T47D (cell line): ENCODE measurements around the gene ACAN.

Experiments
- DNase-seq, 2 experiments: peaks; one replicate each; pipeline versions ENCODE4 v3.0.0 to v3.0.0-alpha.2; 2011 to 2012; ENCODE audit warnings: low read depth in 1 of 2, low spot score in 1 of 2
- JUND ChIP-seq: IDR thresholded peaks from 2 replicates; pipeline ENCODE4 v1.6.1; 2012; ENCODE audit warnings: low read depth
- in situ Hi-C: cut with HindIII; loops from 2 replicates; pipeline ENCODE4 v1.10.0; 2016; ENCODE audit warnings: low sequenced_read_pairs, low pct_unique_long_range_greater_than_20kb

ACAN gene

GRCh38 chr15:88803241-88803919, at the start of gene ACAN:
ACAN (plus strand) TSS chr15:88803436; CDS start chr15:88836207, 32,771 bp downstream.
- no peak for DNase-seq
- in situ Hi-C loops: no loop called here

GRCh38 chr15:88756521-88756920, 46.7 kb upstream of the ACAN start:
- no peak for TF ChIP-seq JUND
- DNase-seq: no peak
- in situ Hi-C loops: no loop called here

More at GRCh38 chr15:88803241-88803919, at the start of gene ACAN:
- TF ChIP-seq JUND: no peak

DNA sequence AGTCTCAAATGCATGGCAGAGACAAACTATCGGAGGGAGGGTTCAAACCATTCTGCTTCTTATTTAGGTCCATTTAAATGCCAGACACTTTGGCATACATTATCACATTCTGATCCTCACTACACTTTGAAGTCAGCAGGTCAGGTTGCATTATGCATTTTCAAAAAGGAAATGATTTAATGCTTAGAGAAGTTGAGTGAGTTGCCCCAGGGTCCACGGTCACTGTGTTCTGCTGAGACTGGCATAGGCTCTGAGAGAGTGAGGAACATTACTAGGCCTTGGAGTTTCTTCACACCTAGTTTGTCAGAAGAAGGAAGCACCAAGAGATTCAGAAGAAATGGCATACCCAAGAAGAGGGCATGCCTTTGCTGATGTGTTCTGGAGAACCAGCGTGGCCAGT, 46.3 kb upstream of the ACAN start:
- no peak for DNase-seq
- in situ Hi-C loops: no loop called here
- no peak for TF ChIP-seq JUND

GRCh38 chr15:88759872-88760271, 43.4 kb upstream of the ACAN start:
- in situ Hi-C loops: no loop called here

DNA sequence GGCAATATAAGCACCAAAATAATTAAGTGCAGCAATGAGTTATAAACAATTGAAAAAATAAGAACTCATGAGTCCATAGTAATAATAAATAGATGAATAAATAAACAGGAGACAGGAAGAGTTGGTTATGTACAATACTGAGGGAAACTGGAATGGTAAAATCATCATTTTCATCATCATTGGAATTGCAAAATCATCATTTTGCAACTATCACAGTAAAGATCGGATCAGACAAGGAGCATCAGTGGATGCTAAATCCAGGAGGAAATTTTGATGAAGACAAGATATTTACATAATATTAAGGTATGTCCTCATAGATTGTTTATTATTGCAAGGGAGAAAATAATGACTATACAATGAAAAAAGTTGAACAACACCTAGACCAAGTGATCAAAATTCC, 38.8 kb upstream of the ACAN start:
- no peak for TF ChIP-seq JUND
- in situ Hi-C loops: no loop called here
- no peak for DNase-seq

More at GRCh38 chr15:88759872-88760271, 43.4 kb upstream of the ACAN start:
- DNase-seq: no peak
- no peak for TF ChIP-seq JUND

DNA sequence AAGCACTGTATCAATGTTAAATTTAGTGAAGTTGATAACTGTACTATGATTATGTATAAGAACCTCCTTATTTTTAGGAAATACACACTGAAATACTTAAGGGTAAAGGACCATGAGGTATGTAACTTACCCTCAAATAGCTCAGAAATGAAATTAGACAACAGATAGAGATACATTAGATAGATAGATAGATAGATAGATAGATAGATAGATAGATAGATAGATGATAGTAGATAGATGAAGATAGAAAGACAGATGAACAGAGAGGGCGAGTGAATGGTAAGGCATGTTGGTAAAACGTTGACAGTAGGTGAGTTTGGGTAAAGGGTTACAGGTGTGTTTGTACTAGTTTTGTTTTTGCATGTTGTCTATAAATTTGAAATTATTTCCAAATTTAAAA, 38.0 kb upstream of the ACAN start:
- no peak for TF ChIP-seq JUND
- DNase-seq: no peak
- in situ Hi-C loops: no loop called here

DNA sequence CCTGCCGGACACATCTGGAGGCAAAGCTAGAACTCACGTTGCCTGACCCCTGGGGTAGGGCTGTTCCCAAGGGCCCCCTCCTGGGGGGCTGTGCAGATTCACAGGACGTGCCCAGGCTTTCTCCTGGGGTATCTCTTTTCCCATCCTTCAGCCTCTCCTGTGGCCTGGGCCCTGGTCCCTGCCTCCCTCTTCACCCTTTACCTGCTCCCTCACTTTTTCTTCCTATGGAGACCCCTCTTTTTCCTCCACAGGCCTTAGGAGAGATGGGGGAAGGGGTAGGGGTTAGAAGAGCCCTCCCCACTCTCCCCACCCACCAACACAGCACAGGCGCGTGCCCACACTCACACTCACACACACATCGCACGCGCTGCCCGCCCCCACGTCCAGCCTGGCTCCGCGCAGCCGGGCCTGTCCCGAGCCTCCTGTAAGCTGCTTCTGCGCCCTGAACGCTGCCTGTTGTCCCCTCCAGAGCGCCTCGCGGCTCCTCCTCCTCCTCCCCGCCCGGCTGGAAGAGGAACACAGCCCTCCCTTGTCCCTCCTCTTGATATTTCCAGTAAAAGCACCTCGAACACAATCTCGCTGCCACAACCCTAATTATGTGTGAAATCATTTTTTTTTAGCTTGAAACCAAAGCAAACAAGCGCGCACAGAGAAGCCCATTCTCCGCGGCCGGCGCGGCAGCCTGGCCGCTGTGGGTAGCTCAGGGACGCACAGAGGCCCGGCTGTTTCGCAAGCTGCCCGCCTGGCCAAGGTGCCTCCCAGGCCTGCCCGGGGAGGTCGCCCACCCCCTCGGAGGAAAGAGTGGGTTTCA, 33.9 kb upstream of the ACAN start:
- no peak for TF ChIP-seq JUND
- in situ Hi-C loops: no loop called here
- DNase-seq: no peak

DNA sequence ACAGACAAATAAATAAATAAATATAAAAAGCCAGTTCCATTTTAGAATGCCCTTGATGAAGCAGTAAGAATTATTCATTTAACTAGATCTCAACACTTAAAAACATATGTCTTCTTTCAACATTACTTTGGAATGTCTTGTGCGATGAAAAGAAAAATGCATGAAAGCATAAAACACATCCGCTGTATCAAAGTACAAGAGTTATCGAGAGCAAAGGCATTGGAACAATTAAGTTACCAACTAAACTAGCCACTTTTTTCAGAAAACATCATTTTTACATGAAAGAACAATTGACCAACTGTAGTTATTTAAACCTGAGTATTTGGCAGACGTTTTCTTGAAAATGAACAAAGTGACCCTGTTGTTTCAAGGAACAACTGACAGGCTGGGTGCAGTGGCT, 27.5 kb upstream of the ACAN start:
- DNase-seq: no peak
- TF ChIP-seq JUND: no peak
- in situ Hi-C loops: no loop called here

DNA sequence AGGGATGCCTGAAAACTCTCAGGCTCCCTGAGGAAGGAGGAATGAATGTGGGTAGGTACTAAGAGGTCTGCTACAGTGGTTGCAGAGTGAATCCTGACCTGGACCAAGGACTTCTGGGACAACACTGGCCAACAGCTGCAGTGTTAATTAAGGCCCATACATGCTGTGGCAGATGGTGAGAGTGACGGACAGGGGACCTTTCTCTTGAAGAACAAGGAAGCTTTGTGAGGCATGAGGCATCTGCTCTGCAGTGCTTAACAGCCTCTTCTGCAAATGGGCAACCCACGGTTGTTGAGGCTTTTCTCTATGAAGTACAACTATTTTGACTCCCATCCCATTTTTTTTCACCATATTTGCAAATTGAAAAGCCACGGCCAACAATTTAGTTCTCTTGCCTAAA, 26.6 kb upstream of the ACAN start:
- no peak for TF ChIP-seq JUND
- in situ Hi-C loops: no loop called here
- no peak for DNase-seq

DNA sequence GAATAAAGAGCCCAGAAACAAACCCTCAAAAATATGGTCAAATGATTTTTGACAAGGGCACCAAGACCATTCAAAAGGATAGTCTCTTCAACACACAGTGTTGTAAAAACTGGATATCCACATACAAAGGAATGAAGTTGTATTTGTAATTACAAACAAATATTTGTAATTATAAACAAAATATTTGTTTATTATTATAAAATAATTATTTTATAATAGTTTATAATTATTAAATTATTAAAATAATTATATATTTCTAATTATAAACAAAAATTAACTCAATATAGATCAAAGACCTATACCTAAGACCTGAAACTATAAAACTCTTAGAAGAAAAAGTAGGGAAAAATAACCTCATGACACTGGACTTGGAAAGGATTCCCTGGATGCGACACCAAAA, 23.3 kb upstream of the ACAN start:
- in situ Hi-C loops: no loop called here
- no peak for DNase-seq
- no peak for TF ChIP-seq JUND

DNA sequence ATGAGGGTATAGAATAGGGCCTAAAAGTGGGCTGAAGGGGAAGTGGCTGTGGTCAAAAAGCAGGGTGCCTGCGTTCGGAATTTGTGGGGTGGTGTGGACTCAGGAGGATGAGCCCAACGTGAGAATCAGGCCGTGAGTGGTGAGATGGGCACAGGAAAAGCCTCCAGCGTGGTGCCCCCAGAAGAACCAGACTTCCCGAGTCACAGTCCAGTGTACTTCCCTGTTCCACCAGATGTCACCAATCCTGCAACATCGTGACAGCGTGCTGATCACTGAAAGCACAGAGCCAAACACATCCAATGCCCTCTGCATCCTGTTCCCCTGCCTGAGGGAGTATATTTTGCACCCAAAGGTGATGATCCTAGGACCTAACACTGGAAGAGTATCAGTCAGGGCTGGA, 20.8 kb upstream of the ACAN start:
- no peak for DNase-seq
- in situ Hi-C loops: no loop called here
- no peak for TF ChIP-seq JUND

- no peak for TF ChIP-seq JUND
- in situ Hi-C loops: no loop called here
- no peak for DNase-seq
Observed at GRCh38 chr15:88785217-88785616, 18.0 kb upstream of the ACAN start.

DNA sequence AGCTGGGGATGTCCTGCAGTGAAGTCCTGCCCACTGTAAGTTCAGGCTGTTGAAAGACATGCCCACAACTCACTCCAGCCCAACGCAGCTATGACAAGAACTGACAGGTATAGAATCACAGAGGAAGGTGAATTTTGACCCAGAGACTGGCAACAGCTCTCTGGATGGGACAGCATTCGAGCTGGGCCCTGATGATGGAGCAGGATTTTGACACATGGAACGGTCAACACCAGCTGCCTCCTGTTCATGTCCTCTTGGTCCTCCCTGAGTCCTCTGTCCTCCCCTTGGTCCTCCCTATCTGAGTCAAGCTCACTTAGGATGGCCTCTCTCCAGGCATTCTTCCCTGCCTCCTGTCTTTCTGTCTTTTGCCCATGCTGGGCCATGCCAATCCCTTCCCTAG, 15.2 kb upstream of the ACAN start:
- TF ChIP-seq JUND: no peak
- in situ Hi-C loops: no loop called here
- DNase-seq: no peak
